GM23338 (cell line): ENCODE results near the gene LMO7. TPM values are rescaled to one million over a fixed set of nuclear protein-coding genes. Genes with fewer than 3 reads are reported as not detected.

ENCODE experiments used
- ATAC-seq: fragments of 200-7000 bp; cut with Tn5 transposase; 3 replicates; pipeline ENCODE4 v1.9.1; 2020
- DNase-seq: peaks from one replicate; pipeline ENCODE4 v3.0.0-alpha.2; 2015; ENCODE audit warnings: low spot score
- H2AFZ ChIP-seq: fragments of 200-600 bp; sonication (generic); 2 replicates; pipeline ENCODE4 v1.8.0; 2016; ENCODE audit warnings: antibody characterized with exemption, mild to moderate bottlenecking, moderate library complexity
- H3F3A ChIP-seq: fragments of 200-600 bp; sonication (generic); replicated peaks from 2 replicates; pipeline ENCODE4 v1.8.0; 2017; ENCODE audit warnings: antibody characterized with exemption, mixed run types, low read depth
- H3K27ac ChIP-seq: fragments of 200-600 bp; sonication (generic); 2 replicates; pipeline ENCODE4 v1.6.1; 2016; ENCODE audit warnings: low read depth
- H3K27me3 ChIP-seq: fragments of 200-600 bp; sonication (generic); 2 replicates; pipeline ENCODE4 v1.8.0; 2016; ENCODE audit warnings: mild to moderate bottlenecking, mixed run types, moderate library complexity; ENCODE audit not compliant: insufficient read depth
- H3K36me3 ChIP-seq: fragments of 200-600 bp; sonication (generic); 2 replicates; pipeline ENCODE4 v1.8.0; 2016; ENCODE audit warnings: mild to moderate bottlenecking; ENCODE audit not compliant: insufficient read depth
- H3K4me1 ChIP-seq: fragments of 200-600 bp; sonication (generic); 2 replicates; pipeline ENCODE4 v1.8.0; 2016; ENCODE audit warnings: mild to moderate bottlenecking, moderate library complexity; ENCODE audit not compliant: insufficient read depth
- H3K4me2 ChIP-seq: fragments of 200-600 bp; sonication (generic); 2 replicates; pipeline ENCODE4 v1.7.1; 2017; ENCODE audit warnings: mixed run types
- H3K4me3 ChIP-seq: fragments of 200-600 bp; sonication (generic); 2 replicates; pipeline ENCODE4 v1.6.1; 2016; ENCODE audit warnings: mixed run types
- H3K79me2 ChIP-seq: fragments of 200-600 bp; sonication (generic); replicated peaks from 2 replicates; pipeline ENCODE4 v1.8.0; 2017; ENCODE audit warnings: mild to moderate bottlenecking; ENCODE audit not compliant: insufficient read depth
- H3K9me2 ChIP-seq: fragments of 200-600 bp; sonication (generic); 2 replicates; pipeline ENCODE4 v1.8.0; 2017; ENCODE audit not compliant: insufficient read depth
- H4K20me1 ChIP-seq: fragments of 200-600 bp; sonication (generic); replicated peaks from 2 replicates; pipeline ENCODE4 v1.8.0; 2017; ENCODE audit warnings: mild to moderate bottlenecking; ENCODE audit not compliant: insufficient read depth
- H3K27ac Mint-ChIP-seq: 2 replicates; pipeline ENCODE4 v1.8.0; 2020; ENCODE audit warnings: inconsistent platforms, mild to moderate bottlenecking, moderate library complexity, mixed read lengths
- H3K27me3 Mint-ChIP-seq: 3 replicates; pipeline ENCODE4 v1.8.0; 2022; ENCODE audit warnings: low read depth, mild to moderate bottlenecking, moderate library complexity, mixed read lengths, inconsistent platforms; ENCODE audit not compliant: insufficient read depth, poor library complexity
- H3K36me3 Mint-ChIP-seq: 3 replicates; pipeline ENCODE4 v1.8.0; 2021; ENCODE audit warnings: low read depth, mild to moderate bottlenecking, inconsistent platforms, moderate library complexity, mixed read lengths
- H3K4me1 Mint-ChIP-seq: 3 replicates; pipeline ENCODE4 v1.8.0; 2020; ENCODE audit warnings: mild to moderate bottlenecking, inconsistent platforms, mixed read lengths
- H3K4me3 Mint-ChIP-seq: 3 replicates; pipeline ENCODE4 v1.8.0; 2021; ENCODE audit warnings: moderate library complexity, mild to moderate bottlenecking, inconsistent platforms, mixed read lengths
- H3K9me3 Mint-ChIP-seq: 3 replicates; pipeline ENCODE4 v1.8.0; 2020; ENCODE audit warnings: moderate library complexity, mild to moderate bottlenecking, inconsistent platforms, mixed read lengths
- CREB1 ChIP-seq: fragments of 250-450 bp; sonication (Bioruptor Pico); IDR thresholded peaks from 2 replicates; pipeline ENCODE4 v1.5.0; 2020; ENCODE audit warnings: low read depth, mild to moderate bottlenecking, moderate library complexity
- EZH2 ChIP-seq: fragments of 200-600 bp; sonication (generic); IDR thresholded peaks from one replicate; pipeline ENCODE4 v1.8.0; 2017; ENCODE audit warnings: antibody characterized with exemption, mild to moderate bottlenecking, low read depth; ENCODE audit not compliant: unreplicated experiment
- POLR2AphosphoS5 ChIP-seq: IDR thresholded peaks from 2 replicates; pipeline ENCODE4 v1.6.1; 2016; ENCODE audit warnings: antibody characterized with exemption, low read depth
- ZNF114 ChIP-seq: fragments of 250-450 bp; sonication (Bioruptor Pico); IDR thresholded peaks from 2 replicates; pipeline ENCODE4 v1.5.0; 2020; ENCODE audit warnings: mild to moderate bottlenecking, moderate library complexity
- polyA plus RNA-seq: library from polyadenylated mRNA; unstranded; fragments of >200 nt; fragmentation: Nextera tagmentation; extraction: Ambion mirVana; gene quantifications from 2 replicates; pipeline ENCODE4 v1.2.1, GENCODE V29; 2016
- total RNA-seq: library from RNA; depleted of rRNA; stranded (reverse); fragments of >200 nt; shearing (Covaris generic); gene quantifications from 2 replicates; pipeline ENCODE4 v1.2.3, GENCODE V29; 2014
- TF ChIP-seq, protein P1 (sequence below), 2 experiments: fragments of 200-600 bp in 1 of 2; sonication (generic) in 1 of 2; conservative IDR thresholded peaks; 2 replicates each; pipeline versions ENCODE4 v1.5.1 to v1.6.1; 2016 to 2017; ENCODE audit warnings: antibody characterized with exemption in 2 of 2, low read depth in 2 of 2, mild to moderate bottlenecking in 2 of 2, moderate library complexity in 1 of 2
- TF ChIP-seq, protein P2 (sequence below): IDR thresholded peaks from one replicate; pipeline ENCODE4 v1.6.1; 2018; ENCODE audit warnings: antibody characterized with exemption; ENCODE audit not compliant: unreplicated experiment

The LMO7 gene
- total and polyA plus RNA-seq, 2 experiments from 2014 or later = 22.3 to 26.9 TPM

DNA sequence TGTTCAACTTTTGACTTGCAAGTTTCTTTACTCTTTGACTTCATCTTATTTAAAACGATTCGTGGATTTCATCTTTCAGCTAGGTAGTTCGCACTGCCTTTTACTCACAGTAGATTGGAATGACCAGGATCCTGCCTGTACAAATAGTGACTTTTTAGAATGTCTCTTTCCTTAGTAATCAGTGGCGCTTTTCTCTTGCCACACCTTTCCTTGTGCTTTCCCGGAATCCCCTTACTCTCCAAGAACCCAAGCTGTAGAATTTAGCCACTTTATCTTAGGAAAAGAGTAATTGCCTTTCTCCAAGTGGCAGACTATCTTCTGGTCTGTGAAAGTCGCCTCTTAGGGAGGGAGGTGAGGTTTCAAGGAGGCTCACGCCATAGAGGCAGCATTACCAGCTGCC, 123.4 kb downstream of the LMO7 start:
- ATAC-seq = no peak

DNA sequence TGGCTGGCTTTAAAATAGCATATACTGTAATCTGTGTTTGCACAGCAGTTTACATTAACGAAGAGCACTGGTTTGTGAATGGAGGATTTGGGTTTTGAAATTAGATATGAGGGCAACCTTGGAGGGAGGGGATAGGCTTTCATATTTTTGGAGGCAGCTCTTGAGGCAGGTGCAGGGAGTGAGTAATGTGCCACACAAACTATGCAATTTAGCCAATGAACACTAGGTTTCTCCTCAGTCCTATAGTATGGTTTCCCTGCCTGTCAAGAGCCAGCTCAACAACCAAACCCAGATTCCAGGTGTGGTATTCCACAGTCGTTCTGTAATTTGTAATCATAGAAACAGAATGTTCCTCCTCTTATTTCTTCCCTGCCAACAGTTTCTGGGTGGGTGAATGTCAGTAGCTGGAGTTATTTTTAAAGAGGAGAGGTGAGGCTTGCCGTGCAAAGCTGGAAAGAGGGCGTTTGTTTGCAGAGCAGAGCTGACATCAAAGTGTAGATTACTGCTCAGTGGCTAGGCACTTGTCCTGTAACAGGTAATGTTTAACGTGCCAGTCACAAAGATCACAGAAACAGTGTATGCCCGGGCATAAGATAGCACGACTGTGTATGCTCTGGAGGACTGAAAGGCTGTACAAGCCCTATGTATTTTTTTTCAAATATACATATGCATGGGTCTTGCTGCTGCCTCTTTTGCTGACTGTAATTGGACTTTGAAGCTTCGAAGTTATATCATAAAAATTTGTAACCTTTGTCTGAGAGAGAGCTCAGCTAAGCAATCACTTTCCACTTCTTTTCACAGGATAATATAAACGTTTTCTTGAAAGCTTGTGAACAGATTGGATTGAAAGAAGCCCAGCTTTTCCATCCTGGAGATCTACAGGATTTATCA, 124.2 kb downstream of the LMO7 start:
- no peak overlapping the region for H3K4me2 ChIP-seq
- no peak overlapping the region for H3K27ac ChIP-seq
- H4K20me1 ChIP-seq = no peaks in the 10 kb centered on the region
- no peaks in the 10 kb centered on the region for H3K9me2 ChIP-seq
- no peaks in the 10 kb centered on the region; the same call in 1 of the 2 replicates for H3K4me1 ChIP-seq
- no peak overlapping the region for H3K4me3 ChIP-seq
- H3F3A ChIP-seq = no peaks in the 10 kb centered on the region
- peaks cover 2% of the 10 kb centered on the region; the same call in 2 of the 3 replicates for H3K4me1 Mint-ChIP-seq
- no peaks in the 10 kb centered on the region for H3K36me3 ChIP-seq
- 0 out of 3 replicates have a peak, but pooled peaks cover 5% of the 10 kb centered on the region for H3K36me3 Mint-ChIP-seq
- no peaks in the 10 kb centered on the region for H3K79me2 ChIP-seq
- peak; percentile 33; the same call in 2 of the 3 replicates for ATAC-seq
- H3K4me3 Mint-ChIP-seq = no peak overlapping the region
- no peak overlapping the region for H3K27ac Mint-ChIP-seq
- no peak for TF ChIP-seq CREB1
- TF ChIP-seq, protein P1, sequence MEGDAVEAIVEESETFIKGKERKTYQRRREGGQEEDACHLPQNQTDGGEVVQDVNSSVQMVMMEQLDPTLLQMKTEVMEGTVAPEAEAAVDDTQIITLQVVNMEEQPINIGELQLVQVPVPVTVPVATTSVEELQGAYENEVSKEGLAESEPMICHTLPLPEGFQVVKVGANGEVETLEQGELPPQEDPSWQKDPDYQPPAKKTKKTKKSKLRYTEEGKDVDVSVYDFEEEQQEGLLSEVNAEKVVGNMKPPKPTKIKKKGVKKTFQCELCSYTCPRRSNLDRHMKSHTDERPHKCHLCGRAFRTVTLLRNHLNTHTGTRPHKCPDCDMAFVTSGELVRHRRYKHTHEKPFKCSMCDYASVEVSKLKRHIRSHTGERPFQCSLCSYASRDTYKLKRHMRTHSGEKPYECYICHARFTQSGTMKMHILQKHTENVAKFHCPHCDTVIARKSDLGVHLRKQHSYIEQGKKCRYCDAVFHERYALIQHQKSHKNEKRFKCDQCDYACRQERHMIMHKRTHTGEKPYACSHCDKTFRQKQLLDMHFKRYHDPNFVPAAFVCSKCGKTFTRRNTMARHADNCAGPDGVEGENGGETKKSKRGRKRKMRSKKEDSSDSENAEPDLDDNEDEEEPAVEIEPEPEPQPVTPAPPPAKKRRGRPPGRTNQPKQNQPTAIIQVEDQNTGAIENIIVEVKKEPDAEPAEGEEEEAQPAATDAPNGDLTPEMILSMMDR (conservative IDR thresholded peaks at IDR 0.05; ENCODE audit: low read depth in 2 of 2) = 0 out of 4 replicates have a peak, but pooled peaks of 1 of the 2 experiments have one; percentile 0
- no peak overlapping the region for H2AFZ ChIP-seq
- no peaks in the 10 kb centered on the region for H3K27me3 Mint-ChIP-seq
- no peaks in the 10 kb centered on the region for H3K9me3 Mint-ChIP-seq
- no peaks in the 10 kb centered on the region for H3K27me3 ChIP-seq
- no peak for DNase-seq

More for the DNA sequence above, 123.4 kb downstream of the LMO7 start:
- peaks cover 2% of the 10 kb centered on the region; the same call in 2 of the 3 replicates for H3K4me1 Mint-ChIP-seq
- Histone ChIP-seq H3K4me3 (no peak overlapping the region), H3K4me2 (no peak overlapping the region), H3K9me2 (no peaks in the 10 kb centered on the region), H3K4me1 (no peaks in the 10 kb centered on the region; the same call in 1 of the 2 replicates), H3F3A (no peaks in the 10 kb centered on the region), H2AFZ (no peak overlapping the region), H3K27ac (no peak overlapping the region), H4K20me1 (no peaks in the 10 kb centered on the region), H3K79me2 (no peaks in the 10 kb centered on the region), H3K36me3 (no peaks in the 10 kb centered on the region), H3K27me3 (no peaks in the 10 kb centered on the region)
- 0 out of 3 replicates have a peak, but pooled peaks cover 5% of the 10 kb centered on the region for H3K36me3 Mint-ChIP-seq
- H3K27me3 Mint-ChIP-seq = no peaks in the 10 kb centered on the region
- H3K4me3 Mint-ChIP-seq = no peak overlapping the region
- TF ChIP-seq POLR2AphosphoS5 = no peak
- DNase-seq = no peak
- no peak overlapping the region for H3K27ac Mint-ChIP-seq
- H3K9me3 Mint-ChIP-seq = no peaks in the 10 kb centered on the region

DNA sequence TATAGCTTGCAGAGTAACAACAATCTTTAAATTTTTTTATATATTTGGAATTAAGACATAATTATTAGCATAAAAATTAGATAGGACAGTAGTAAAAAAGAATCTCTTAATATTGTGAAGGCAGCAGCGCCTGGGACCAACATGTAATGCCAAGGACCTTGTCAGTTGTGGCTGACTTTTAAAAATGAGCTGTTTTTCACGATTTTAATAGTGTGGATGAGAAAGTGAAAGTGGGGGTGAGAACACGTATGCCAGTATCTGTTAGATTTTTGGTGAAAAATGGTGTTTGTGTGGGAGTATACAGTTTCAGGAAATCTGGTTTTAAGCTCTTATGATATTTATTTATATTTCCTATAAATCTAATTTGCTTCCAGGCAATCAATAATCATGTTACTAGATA, 125.2 kb downstream of the LMO7 start:
- H3K36me3 Mint-ChIP-seq = no peaks in the 10 kb centered on the region
- no peaks in the 10 kb centered on the region for H3K27me3 Mint-ChIP-seq
- ATAC-seq (no peak), DNase-seq (no peak)
- 0 out of 2 replicates have a peak, but pooled peaks cover 3% of the 10 kb centered on the region for H3K9me2 ChIP-seq
- peaks cover 5% of the 10 kb centered on the region for H3K4me1 Mint-ChIP-seq
- H2AFZ ChIP-seq = no peak overlapping the region
- H3K27me3 ChIP-seq = no peaks in the 10 kb centered on the region
- H4K20me1 ChIP-seq = no peaks in the 10 kb centered on the region
- no peaks in the 10 kb centered on the region for H3K9me3 Mint-ChIP-seq
- no peaks in the 10 kb centered on the region for H3F3A ChIP-seq
- H3K4me1 ChIP-seq = no peaks in the 10 kb centered on the region; the same call in 1 of the 2 replicates
- H3K4me3 Mint-ChIP-seq = no peak overlapping the region
- no peaks in the 10 kb centered on the region for H3K36me3 ChIP-seq
- H3K27ac Mint-ChIP-seq = no peak overlapping the region; the same call in 1 of the 2 replicates
- H3K79me2 ChIP-seq = no peaks in the 10 kb centered on the region
- H3K4me2 ChIP-seq = no peak overlapping the region
- H3K27ac ChIP-seq = no peak overlapping the region
- no peak overlapping the region for H3K4me3 ChIP-seq
- no peak for TF ChIP-seq CREB1
- TF ChIP-seq, protein P2, sequence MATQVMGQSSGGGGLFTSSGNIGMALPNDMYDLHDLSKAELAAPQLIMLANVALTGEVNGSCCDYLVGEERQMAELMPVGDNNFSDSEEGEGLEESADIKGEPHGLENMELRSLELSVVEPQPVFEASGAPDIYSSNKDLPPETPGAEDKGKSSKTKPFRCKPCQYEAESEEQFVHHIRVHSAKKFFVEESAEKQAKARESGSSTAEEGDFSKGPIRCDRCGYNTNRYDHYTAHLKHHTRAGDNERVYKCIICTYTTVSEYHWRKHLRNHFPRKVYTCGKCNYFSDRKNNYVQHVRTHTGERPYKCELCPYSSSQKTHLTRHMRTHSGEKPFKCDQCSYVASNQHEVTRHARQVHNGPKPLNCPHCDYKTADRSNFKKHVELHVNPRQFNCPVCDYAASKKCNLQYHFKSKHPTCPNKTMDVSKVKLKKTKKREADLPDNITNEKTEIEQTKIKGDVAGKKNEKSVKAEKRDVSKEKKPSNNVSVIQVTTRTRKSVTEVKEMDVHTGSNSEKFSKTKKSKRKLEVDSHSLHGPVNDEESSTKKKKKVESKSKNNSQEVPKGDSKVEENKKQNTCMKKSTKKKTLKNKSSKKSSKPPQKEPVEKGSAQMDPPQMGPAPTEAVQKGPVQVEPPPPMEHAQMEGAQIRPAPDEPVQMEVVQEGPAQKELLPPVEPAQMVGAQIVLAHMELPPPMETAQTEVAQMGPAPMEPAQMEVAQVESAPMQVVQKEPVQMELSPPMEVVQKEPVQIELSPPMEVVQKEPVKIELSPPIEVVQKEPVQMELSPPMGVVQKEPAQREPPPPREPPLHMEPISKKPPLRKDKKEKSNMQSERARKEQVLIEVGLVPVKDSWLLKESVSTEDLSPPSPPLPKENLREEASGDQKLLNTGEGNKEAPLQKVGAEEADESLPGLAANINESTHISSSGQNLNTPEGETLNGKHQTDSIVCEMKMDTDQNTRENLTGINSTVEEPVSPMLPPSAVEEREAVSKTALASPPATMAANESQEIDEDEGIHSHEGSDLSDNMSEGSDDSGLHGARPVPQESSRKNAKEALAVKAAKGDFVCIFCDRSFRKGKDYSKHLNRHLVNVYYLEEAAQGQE = no peak
- no peak for TF ChIP-seq ZNF114 (CRISPR knock-in tag)
- TF ChIP-seq EZH2 = no peak
- no peak for TF ChIP-seq POLR2AphosphoS5
